NCI-H345 (cell line): ENCODE results near the gene TRIM69.

ENCODE experiments used
- DNase-seq: peaks from one replicate; lab custom pipeline; 2025; lab: John Stamatoyannopoulos, UW

TRIM69 gene

DNA sequence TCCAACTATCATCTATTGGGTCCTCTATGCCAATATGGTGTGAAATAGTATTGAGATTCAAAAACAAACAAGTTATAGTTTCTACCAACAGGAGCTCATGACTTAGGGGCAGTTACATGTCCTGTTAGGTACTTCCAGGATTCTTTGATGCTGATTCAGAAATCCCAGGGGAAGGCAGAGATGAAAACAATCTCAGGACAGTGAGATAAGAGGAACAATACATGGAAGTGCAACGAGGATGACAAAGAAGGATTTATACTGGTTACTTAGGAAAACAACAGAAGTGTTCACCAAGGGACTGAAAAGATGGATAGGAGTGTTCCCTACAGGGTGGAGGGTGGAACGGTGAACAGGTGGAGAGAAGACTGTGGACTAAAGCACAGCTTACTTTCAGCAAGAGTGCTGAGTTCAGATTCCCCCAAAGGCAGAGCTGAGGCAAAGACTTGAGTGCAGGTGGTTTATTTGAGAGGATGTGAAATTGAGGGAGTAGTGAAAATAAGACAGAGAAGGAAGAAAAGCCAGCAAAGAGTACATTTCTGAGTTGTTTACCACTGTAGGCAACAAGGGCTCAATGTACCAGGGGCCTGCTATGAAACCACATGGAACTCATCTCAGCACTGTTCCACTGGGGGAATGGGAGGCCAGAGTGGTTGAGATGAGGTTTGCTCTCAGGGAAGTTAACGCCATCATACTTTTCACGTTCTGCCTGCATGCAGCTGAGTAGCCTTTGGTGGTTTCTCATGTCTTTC, 68.1 kb downstream of the TRIM69 start:
- DNase-seq, result no peak

- DNase-seq, result no peak
Observed at GRCh38 chr15:44808557-44808956, 72.2 kb downstream of the TRIM69 start.

DNA sequence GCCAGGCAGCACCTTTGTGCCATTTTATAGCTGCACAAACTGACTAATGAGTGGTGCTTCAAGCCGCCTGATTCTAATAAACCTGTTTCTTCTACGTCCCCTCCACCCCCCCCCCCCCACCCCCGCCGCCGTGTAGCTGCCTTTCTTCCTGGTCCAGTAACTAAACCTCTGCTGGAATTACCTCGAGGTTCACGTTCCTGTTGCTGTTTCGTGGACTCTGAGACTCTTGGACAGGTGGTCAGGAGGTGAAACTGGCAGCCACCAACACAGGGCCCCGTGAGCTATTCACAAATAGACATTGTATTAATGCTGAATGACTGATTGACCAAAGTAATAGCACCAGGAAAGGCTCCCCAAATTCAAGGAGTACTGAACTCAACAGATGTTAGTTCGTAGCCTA, 73.9 kb downstream of the TRIM69 start:
- DNase-seq, result no peak

DNA sequence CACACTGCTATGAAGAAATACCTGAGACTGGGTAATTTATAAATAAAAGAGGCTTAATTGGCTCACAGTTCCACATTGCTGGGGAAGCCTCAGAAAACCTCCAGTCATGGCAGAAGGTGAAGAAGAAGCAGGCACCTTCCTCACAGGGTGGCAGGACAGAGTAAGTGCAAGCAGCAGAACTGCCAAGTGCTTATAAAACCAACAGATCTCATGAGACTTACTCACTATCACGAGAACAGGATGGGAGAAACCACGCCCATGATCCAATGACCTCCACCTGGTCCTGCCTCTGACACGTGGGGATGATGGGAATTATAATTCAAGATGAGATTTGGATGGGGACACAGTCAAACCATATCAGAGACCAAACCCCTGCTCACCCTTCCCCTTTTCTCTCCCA, 75.0 kb downstream of the TRIM69 start:
- DNase-seq, result peak; percentile 88

GRCh38 chr15:44812029-44812517, 75.7 kb downstream of the TRIM69 start:
- DNase-seq, result peak; percentile 96

DNA sequence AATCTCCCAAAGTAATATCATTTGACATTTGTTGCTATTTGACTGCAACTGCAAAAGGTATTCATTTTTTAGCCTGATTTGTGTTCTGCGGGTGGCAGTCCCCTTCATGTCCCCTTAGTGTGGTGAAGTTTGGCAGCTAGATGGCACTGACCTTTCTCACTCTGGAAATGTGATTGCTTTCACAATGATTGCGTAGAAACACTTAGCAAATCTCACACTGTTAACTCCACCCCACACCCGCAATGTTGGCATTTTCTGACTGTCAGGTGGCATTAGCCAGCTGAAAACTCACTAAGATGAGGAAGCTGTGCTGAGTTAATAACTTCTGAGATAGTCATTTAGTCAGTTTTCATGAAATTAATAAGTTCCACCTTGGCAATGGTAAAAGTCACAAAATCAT, 76.9 kb downstream of the TRIM69 start:
- DNase-seq, result peak; percentile 37
